ENCODE measurements around the gene TIMP2.
"Not testable (repeated sequence)": the region's sequence is repeated elsewhere in the genome, so short reads cannot be mapped to it uniquely, and the experiment has no call there.

TIMP2 gene

GRCh38 chr17:78912082-78912481, 13.1 kb downstream of the TIMP2 start:
- peaks cover 28% of the 10 kb centered on the region for H3K4me1 Mint-ChIP-seq
- H3K27me3 Mint-ChIP-seq (ENCODE audit: low read depth) = peaks cover 4% of the 10 kb centered on the region
- no peaks in the 10 kb centered on the region for H3K9me3 Mint-ChIP-seq
- no peak for TF ChIP-seq CTCF (IDR thresholded peaks at IDR 0.05; ENCODE audit: unreplicated experiment in 3 of 3)
- no peak overlapping the region for H3K4me3 Mint-ChIP-seq
- peaks cover 24% of the 10 kb centered on the region for H3K36me3 Mint-ChIP-seq (ENCODE audit: low read depth)
- no peak overlapping the region for H3K27ac Mint-ChIP-seq

- not testable (repeated sequence) for H3K9me3 Mint-ChIP-seq; H3K27ac Mint-ChIP-seq; H3K27me3 Mint-ChIP-seq (ENCODE audit: low read depth); H3K4me3 Mint-ChIP-seq
- H3K4me1 Mint-ChIP-seq = peaks cover 26% of the 10 kb centered on the region
- peaks cover 24% of the 10 kb centered on the region for H3K36me3 Mint-ChIP-seq (ENCODE audit: low read depth)
These were observed 13.6 kb downstream of the TIMP2 start for GRCh38 chr17:78911543-78911942.

- Mint-ChIP-seq H3K27me3 (ENCODE audit: low read depth) (peaks cover 4% of the 10 kb centered on the region), H3K4me3 (no peak overlapping the region), H3K4me1 (peaks cover 21% of the 10 kb centered on the region), H3K27ac (peak overlapping the region in 1 of 3 experiments; percentile 18), H3K9me3 (no peaks in the 10 kb centered on the region), H3K36me3 (ENCODE audit: low read depth) (peaks cover 20% of the 10 kb centered on the region)
- TF ChIP-seq CTCF (IDR thresholded peaks at IDR 0.05; ENCODE audit: unreplicated experiment in 3 of 3) = no peak
These were observed 14.5 kb downstream of the TIMP2 start for GRCh38 chr17:78910497-78911284.

- H3K9me3 Mint-ChIP-seq = no peaks in the 10 kb centered on the region
- no peak overlapping the region for H3K4me3 Mint-ChIP-seq
- peaks cover 22% of the 10 kb centered on the region for H3K36me3 Mint-ChIP-seq (ENCODE audit: low read depth)
- peaks cover 33% of the 10 kb centered on the region for H3K4me1 Mint-ChIP-seq
- no peak for TF ChIP-seq CTCF (IDR thresholded peaks at IDR 0.05; ENCODE audit: unreplicated experiment in 3 of 3)
- peaks cover 4% of the 10 kb centered on the region for H3K27me3 Mint-ChIP-seq (ENCODE audit: low read depth)
- H3K27ac Mint-ChIP-seq = peak overlapping the region in 1 of 3 experiments; percentile 6
These were observed 16.8 kb downstream of the TIMP2 start for GRCh38 chr17:78908426-78908825.

GRCh38 chr17:78905541-78905940, 19.6 kb downstream of the TIMP2 start:
- no peak for TF ChIP-seq CTCF (IDR thresholded peaks at IDR 0.05; ENCODE audit: unreplicated experiment in 3 of 3)
- peaks cover 4% of the 10 kb centered on the region for H3K27me3 Mint-ChIP-seq (ENCODE audit: low read depth)
- no peak overlapping the region for H3K4me3 Mint-ChIP-seq
- H3K36me3 Mint-ChIP-seq (ENCODE audit: low read depth) = peaks cover 22% of the 10 kb centered on the region
- no peaks in the 10 kb centered on the region for H3K9me3 Mint-ChIP-seq
- no peak overlapping the region for H3K27ac Mint-ChIP-seq
- peaks cover 38% of the 10 kb centered on the region for H3K4me1 Mint-ChIP-seq

GRCh38 chr17:78905116-78905515, 20.1 kb downstream of the TIMP2 start:
- H3K36me3 Mint-ChIP-seq (ENCODE audit: low read depth) = peaks cover 20% of the 10 kb centered on the region
- no peaks in the 10 kb centered on the region for H3K9me3 Mint-ChIP-seq
- peaks cover 4% of the 10 kb centered on the region for H3K27me3 Mint-ChIP-seq (ENCODE audit: low read depth)
- peaks cover 36% of the 10 kb centered on the region for H3K4me1 Mint-ChIP-seq
- H3K27ac Mint-ChIP-seq = no peak overlapping the region
- no peak for TF ChIP-seq CTCF (IDR thresholded peaks at IDR 0.05; ENCODE audit: unreplicated experiment in 3 of 3)
- no peak overlapping the region for H3K4me3 Mint-ChIP-seq
